Measurements from ENCODE around the gene ADCY10.

Gene ADCY10

DNA sequence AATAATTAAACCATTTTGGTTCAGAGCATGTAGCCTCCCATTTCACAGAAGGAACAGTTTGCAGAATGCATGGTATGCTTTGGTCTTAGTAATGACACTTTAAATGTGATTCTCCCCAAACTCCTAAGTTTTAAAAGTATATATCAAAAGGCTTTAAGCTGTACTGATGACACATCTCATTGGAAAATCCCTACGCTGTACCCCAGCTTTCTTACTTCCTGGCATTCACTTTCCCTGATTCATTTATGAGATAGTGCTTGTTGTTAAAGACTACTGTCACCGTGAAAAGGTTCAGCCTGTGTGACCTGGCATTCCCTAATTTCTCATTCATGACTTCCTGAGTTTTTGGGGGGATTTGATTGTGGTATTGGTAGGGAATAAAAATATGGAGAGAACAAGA is 138.8 kb downstream of the ADCY10 start:
- DNase-seq = no peak

- DNase-seq = no peak
Measured at GRCh38 chr1:167774710-167775109, 139.2 kb downstream of the ADCY10 start.

GRCh38 chr1:167773516-167773915 is 140.4 kb downstream of the ADCY10 start:
- no peak for DNase-seq

DNA sequence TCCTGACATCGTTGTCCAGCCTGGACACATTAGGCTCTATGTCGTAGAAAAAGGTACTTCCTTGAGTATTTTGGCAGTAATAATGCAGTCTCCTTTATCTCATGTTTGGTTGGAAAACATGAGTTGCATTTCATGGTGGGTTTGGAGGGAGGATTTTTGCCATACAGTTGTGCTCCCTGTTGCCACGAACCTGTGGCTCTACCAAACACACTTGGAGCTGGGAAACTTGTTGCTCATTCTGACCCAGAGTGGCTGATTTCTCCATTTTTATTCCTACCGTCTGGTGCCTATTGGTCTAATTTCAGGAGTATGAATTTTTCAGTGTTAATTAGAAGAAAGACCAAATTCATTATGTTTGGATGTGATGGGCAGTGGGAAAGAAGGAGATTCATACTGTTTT is 141.5 kb downstream of the ADCY10 start:
- DNase-seq = no peak

DNA sequence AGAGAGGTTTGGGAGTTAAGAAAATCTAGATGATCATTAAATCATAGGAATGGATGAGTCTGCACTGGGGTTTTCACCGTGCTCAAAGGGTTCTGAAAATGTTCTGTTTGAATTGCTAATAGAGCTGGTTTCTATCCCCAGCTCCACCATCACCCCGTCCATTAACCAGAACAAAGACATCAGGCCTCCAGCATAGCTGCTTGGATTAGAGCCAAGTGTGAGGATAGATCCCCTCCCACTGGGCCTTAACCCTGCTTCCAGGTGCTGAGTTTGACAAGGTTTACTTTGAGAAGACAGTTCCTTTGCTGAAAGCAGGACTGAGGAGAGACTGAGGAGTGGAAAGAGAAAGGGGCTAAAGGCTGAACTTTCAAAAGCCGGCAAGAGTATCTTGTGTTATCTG is 143.8 kb downstream of the ADCY10 start:
- no peak for DNase-seq

DNA sequence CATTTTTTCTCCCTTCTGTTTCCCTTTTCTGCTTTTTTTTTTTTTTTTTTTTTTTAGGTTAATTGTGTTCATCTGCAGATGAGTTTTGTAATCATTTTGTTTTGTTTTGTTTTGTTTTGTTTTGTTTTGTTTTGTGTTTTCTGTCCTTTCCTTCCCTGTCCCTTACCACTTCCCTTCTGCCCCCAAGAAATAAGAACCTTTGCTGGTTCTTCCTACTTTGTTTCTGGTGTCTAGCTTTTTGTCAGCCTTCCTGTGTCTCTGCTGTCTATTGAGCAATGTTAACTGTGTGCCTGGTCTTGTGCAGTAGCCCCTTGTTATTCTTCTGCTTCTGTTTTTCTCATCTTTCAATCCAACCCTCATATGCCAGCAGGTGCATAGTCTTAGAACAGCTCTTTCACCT is 146.2 kb downstream of the ADCY10 start:
- DNase-seq = no peak

DNA sequence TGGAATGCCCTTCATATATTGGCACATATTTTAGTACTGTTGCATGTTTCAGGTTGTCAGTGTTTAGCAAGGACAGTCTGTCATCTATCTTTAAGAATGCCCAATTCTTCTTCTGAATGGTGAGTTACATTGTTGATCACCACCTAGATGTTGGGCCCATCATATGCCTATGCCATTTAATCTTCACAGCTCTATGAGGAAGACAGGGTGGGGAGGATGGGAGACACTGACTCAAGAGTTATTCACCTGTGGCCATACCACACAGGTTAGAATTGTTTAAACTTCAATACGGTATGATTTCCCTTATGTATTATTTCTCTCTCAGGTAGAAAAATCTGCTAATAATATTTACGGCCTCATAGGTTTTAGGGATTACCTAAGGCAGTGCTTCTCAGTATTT is 147.4 kb downstream of the ADCY10 start:
- DNase-seq = no peak

DNA sequence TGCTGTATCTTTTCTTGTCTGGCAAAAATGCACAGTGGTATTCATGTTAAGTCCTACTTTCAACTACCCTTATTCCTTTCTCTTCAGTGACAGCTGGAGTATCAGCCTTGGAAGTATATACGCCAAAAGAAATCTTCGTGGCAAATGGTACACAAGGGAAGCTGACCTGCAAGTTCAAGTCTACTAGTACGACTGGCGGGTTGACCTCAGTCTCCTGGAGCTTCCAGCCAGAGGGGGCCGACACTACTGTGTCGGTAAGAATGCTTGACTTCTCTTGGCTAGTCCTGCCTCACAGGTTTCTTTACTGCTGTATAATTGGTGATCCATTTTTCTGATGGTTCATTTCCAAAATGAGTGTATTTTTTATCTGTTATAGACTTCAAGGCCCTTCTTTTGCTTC is 148.4 kb downstream of the ADCY10 start:
- no peak for DNase-seq

DNA sequence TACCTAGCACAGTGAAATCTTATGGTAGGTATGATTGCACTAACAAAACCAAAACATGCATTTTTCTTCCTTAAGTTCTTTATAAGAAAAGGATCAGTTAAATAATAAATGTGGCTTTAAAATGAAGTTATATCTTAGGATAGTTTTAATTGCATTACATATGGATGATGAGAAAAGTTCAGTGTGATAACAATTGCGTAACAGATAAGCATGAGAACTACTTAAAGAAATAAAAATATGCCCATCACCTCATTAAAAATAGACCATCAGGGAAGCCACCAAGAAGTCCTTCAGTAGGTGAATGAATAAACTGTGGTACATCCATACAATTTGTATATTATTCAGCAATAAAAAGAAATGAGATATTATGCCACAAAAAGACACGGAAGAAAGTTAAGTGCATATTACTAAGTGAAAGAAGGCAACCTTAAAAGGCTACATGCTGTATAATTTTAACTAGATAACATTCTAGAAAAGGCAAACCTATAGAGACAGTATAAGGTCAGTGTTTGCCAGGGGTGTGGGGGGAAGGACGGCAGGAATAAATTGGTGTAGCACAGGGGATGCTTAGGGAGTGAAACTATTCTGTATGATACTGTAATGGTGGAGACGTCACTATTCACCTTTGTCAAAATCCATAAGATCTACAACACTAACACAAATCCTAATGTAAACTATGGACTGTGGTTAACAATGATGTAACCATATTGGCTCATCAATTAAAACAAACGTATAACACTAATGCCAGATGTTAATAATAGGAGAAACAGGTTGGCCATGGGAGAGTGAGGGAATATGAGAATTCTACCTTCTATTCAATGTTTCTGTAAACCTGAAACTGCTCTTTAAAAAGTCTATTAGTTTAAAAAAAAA is 149.2 kb downstream of the ADCY10 start:
- DNase-seq = no peak

DNA sequence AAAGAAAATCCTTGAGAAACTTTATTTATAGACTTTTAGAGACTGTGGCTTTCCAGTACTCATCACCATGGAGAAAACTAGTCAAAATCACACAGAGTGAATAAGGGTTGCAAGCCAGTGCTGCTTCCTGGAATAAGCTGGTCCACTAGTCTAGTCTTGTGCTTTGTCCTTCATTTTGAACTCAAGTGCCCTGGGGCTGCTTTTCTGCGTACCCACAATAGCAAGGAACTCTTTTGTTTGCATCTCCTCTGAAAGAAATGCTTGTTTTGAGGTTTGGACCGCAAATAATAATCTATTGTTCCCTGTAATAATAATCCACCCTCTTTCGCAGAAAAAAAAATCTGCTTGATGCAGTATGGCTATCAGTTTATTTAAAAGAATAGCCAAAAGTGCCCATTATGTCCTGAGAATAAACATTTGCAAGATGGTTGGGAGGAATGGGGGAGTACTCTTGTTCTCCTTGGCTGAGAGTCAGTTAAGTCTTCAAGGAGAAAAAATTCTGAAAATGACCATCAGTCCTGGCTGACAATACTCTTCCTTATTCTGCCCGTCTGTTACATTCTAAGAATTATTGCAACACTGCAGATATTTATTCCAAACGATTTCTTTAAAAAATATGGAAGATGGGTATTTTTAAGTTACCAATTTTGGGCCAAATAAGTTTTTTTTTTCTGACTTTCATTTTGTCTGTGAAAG is 150.3 kb downstream of the ADCY10 start:
- no peak for DNase-seq

GRCh38 chr1:167762061-167762746 is 151.7 kb downstream of the ADCY10 start:
- no peak for DNase-seq

DNA sequence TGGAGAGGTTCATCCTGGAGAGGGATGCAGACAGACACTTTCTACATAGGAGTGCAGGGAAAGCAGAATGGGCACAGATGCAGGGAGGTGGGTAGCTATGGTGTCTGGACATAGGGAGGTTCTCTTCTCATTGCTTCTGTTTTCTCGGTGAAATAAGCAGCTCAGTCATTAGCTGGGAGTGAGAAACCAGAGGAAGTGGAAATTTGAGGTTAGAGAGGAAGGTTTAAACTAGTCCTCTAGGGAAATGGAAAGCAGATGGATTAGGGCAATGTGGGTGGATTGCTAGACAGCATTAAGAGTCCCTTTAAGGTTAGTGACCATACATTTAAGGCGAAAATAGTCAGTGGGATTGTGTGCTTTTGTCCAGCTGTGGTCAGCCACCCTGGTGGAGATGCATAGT is 152.5 kb downstream of the ADCY10 start:
- DNase-seq = no peak

All from NCI-H1092 treated with DMSO at 0.1 percent for 48 hours (cell line).